RWPE1 (cell line): Measurements from ENCODE around the gene PORCN.
A peak's percentile ranks its signal among the peaks of the same experiment; 100 is the strongest.

Source experiments
- CTCF ChIA-PET: fragments of 350-600 bp; sonication (Branson Sonifier 250); formaldehyde crosslinking; extraction: SDS; loops from one replicate; lab custom pipeline; 2021; lab: Yijun Ruan, JAX
- POLR2A ChIA-PET: fragments of 400-600 bp; formaldehyde crosslinking; extraction: SDS; loops from one replicate; lab custom pipeline; 2020; ENCODE audit warnings: antibody characterized with exemption; ENCODE audit not compliant: low non-redundant PET; lab: Yijun Ruan, JAX
- DNase-seq: peaks from one replicate; pipeline ENCODE4 v3.0.0; 2012; ENCODE audit warnings: low spot score
- H3K27ac ChIP-seq: fragments of 450-650 bp; 2 replicates; pipeline ENCODE4 v1.5.1; 2017
- CTCF ChIP-seq: fragments of 450-650 bp; conservative IDR thresholded peaks from 2 replicates; pipeline ENCODE4 v1.5.1; 2017; ENCODE audit warnings: low read depth, mild to moderate bottlenecking

PORCN gene

GRCh38 chrX:48480583-48480982 lies 28.2 kb upstream of the PORCN start:
- no peak for TF ChIP-seq CTCF
- H3K27ac ChIP-seq: no peak overlapping the region; the same call in 1 of the 2 replicates
- ChIA-PET POLR2A (no interaction called here), CTCF (no interaction called here)
- no peak for DNase-seq

- CTCF ChIA-PET: interaction anchor here (0.6 kb wide), 1 partner anchor 20 kb away, joined by 5 read pairs; no protein-coding TSS in a partner anchor
- DNase-seq: no peak
- no peak for TF ChIP-seq CTCF
- H3K27ac ChIP-seq: peak overlapping the region; percentile 49
- POLR2A ChIA-PET: no interaction called here
Observed at GRCh38 chrX:48482526-48482925, 26.3 kb upstream of the PORCN start.

- peak; percentile 72 for DNase-seq
- peak overlapping the region; percentile 94 for H3K27ac ChIP-seq
- POLR2A ChIA-PET: interaction anchor here (0.6 kb wide), 1 partner anchor 32 kb away, joined by 3 read pairs; no protein-coding TSS in a partner anchor
- no peak for TF ChIP-seq CTCF
- CTCF ChIA-PET: no interaction called here
Observed at GRCh38 chrX:48487362-48487798, 21.4 kb upstream of the PORCN start.

GRCh38 chrX:48488034-48488433 lies 20.8 kb upstream of the PORCN start:
- ChIA-PET CTCF (no interaction called here), POLR2A (interaction anchor here (0.6 kb wide), 1 partner anchor 32 kb away, joined by 3 read pairs; no protein-coding TSS in a partner anchor)
- H3K27ac ChIP-seq: peak overlapping the region; percentile 94
- no peak for DNase-seq
- TF ChIP-seq CTCF: no peak

GRCh38 chrX:48489296-48489695 lies 19.5 kb upstream of the PORCN start:
- TF ChIP-seq CTCF: no peak
- ChIA-PET POLR2A (no interaction called here), CTCF (no interaction called here)
- no peak for DNase-seq
- H3K27ac ChIP-seq: peak overlapping the region; percentile 94

- ChIA-PET CTCF (no interaction called here), POLR2A (no interaction called here)
- peak overlapping the region; percentile 94 for H3K27ac ChIP-seq
- DNase-seq: no peak
- no peak for TF ChIP-seq CTCF
Observed at GRCh38 chrX:48489892-48490291, 18.9 kb upstream of the PORCN start.
